OCI-LY3 (cell line): ENCODE results near the gene PKHD1.

Source experiments
- EZH2phosphoT487 ChIP-seq: fragments of 200-600 bp; shearing (Covaris generic); IDR thresholded peaks from 2 replicates; pipeline ENCODE4 v1.6.1; 2018; ENCODE audit warnings: antibody characterized with exemption, mixed run types, low read depth
- TF ChIP-seq, protein P1 (sequence below): fragments of 200-600, 300-600 bp; sonication (generic); IDR thresholded peaks from 2 replicates; pipeline ENCODE4 v1.5.1; 2014; ENCODE audit warnings: antibody characterized with exemption, low read length, low read depth

DNA sequence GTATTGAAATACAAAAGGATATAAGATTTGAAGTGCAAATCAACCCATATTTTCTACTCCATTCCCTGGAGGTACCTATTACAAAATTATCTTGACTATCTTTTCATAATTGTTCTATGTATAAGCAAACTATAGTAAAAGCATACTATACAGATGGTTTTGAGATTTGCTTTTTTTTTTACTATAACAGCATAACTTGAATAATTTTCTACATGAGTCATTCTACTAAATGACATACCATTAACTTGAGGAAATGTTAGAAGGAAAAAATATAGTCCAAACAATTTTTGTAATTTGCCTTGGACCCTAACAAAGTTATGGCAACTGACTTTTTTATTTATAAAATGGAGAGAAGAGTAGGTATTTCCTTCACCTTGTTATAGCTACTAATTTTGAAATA, 472.7 kb downstream of the PKHD1 start:
- TF ChIP-seq, protein P1, sequence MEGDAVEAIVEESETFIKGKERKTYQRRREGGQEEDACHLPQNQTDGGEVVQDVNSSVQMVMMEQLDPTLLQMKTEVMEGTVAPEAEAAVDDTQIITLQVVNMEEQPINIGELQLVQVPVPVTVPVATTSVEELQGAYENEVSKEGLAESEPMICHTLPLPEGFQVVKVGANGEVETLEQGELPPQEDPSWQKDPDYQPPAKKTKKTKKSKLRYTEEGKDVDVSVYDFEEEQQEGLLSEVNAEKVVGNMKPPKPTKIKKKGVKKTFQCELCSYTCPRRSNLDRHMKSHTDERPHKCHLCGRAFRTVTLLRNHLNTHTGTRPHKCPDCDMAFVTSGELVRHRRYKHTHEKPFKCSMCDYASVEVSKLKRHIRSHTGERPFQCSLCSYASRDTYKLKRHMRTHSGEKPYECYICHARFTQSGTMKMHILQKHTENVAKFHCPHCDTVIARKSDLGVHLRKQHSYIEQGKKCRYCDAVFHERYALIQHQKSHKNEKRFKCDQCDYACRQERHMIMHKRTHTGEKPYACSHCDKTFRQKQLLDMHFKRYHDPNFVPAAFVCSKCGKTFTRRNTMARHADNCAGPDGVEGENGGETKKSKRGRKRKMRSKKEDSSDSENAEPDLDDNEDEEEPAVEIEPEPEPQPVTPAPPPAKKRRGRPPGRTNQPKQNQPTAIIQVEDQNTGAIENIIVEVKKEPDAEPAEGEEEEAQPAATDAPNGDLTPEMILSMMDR: no peak
- no peak for TF ChIP-seq EZH2phosphoT487
